KBM-7 (cell line): ENCODE measurements around the gene NIPBL.
"Not testable (repeated sequence)": the region's sequence is repeated elsewhere in the genome, so short reads cannot be mapped to it uniquely, and the experiment has no call there.

Experiments used
- DNase-seq: peaks from one replicate; pipeline ENCODE4 v3.0.0-alpha.2; 2015
- in situ Hi-C: fragments of 300-500 bp; cut with MboI; formaldehyde crosslinking; loops from 2 replicates; pipeline ENCODE4 v1.14.3; 2020; ENCODE audit warnings: low sequenced_read_pairs, low pct_unique_long_range_greater_than_20kb, mixed read lengths

Gene NIPBL

DNA sequence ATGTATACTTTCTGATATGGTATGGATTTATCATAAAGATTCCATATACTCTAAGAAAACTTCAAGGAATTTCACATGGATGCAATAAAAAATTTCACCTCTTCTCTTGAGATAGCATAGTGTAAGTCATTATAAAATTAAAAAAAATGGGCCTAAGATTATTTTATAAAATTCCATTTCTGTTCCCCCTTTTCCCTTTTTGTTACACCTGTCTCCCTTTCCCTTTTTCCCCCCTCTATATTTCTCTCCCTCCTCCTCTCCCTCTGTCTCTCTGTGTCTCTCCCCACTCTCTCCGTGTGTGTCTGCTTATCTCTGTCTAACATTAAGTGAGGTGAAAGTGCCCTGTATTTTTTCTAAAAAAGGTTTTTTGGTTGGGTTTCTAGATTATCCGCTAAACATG, 180.2 kb downstream of the NIPBL start:
- no peak for DNase-seq
- in situ Hi-C loops: no loop called here

DNA sequence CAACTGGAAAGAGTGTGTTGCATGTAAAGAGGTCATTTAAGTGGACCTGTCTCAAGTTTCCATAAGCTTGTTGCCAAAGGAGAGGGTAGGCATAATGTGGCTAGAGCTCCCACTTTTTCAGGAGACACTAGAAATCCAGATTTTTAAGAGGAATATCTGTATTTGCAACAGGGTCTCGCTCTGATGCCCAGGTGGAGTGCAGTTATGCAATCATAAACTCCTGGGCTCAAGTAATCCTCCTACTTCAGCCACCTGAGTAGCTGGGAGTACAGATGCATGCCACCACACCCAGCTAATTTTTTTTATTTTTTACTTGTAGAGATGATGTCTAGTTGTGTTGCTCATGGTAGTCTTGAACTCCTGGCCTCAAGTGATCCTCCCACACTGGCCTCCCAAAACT, 183.5 kb downstream of the NIPBL start:
- in situ Hi-C loops: no loop called here
- DNase-seq: no peak

GRCh38 chr5:37063739-37064138, 187.2 kb downstream of the NIPBL start:
- in situ Hi-C loops: no loop called here
- no peak for DNase-seq

DNA sequence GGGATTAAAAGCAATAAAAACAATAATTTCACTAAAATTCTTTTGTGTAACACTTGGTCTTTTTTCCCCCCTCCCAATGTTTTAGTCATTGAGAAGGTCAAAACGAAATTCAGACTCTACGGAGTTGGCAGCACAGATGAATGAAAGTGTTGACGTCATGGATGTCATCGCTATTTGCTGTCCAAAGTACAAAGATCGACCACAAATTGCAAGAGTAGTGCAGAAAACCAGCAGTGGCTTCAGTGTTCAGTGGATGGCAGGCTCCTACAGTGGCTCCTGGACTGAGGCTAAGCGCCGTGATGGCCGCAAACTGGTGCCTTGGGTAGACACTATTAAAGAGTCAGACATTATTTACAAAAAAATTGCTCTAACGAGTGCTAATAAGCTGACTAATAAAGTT, 187.9 kb downstream of the NIPBL start:
- in situ Hi-C loops: no loop called here
- DNase-seq: no peak

DNA sequence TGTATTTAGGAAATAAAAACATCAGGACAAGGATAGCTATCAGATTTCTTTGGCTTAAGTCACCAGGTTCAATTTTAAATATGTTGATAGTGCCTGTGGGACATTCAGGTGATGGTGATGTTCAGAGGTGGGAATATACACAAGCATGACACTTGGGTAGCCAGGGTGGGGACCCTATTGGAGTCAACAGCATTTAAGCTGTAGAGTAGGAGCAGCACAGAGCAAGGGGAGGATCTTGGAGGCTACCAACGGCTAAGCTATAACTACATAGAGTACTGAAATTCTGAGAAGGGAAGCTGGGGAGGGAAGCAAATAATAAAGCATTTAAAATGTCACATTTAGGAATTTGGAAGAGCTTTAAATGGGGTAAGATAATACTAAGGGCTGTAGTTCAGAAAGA, 194.9 kb downstream of the NIPBL start:
- in situ Hi-C loops: no loop called here
- no peak for DNase-seq

GRCh38 chr5:37071901-37072581, 195.5 kb downstream of the NIPBL start:
- in situ Hi-C loops: no loop called here
- no peak for DNase-seq

GRCh38 chr5:37075399-37075950, 198.9 kb downstream of the NIPBL start:
- no peak for DNase-seq
- in situ Hi-C loops: no loop called here

DNA sequence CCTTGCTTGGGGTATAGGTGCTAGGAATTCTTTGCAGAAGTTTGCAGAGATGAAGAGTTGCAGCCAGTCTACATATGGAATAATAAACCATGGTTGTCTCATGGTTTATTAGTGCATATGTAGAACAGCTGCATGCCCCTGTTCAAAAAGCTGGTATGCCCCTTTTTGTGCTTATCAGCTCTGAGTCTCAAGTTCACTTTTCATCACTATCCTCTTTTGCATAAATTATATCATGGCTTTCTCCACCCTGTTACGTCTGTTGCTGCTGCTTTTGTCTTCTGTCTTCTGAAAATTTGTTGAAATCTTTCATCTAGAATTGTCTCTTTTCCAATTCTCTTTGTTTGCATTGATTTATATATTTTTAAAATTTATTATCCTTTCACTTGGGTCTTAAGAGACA, 200.6 kb downstream of the NIPBL start:
- in situ Hi-C loops: no loop called here
- no peak for DNase-seq

DNA sequence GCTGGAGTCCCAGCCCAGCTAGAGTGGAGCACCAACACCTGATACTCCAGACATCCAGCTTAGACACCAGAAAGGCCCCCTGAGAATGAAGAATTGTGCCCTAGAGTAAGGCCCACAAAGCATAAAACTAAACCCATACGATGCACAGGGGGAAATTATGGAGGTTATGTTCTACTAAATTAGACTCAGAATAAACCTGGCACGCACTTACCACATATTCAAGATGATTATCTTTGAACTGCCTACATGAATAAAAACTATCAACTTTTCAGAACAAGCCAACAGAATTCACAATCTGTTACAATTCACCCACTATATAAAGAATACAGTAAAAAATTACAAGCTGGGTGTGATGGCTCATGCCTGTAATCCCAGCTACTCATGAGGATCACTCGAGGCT, 204.1 kb downstream of the NIPBL start:
- no peak for DNase-seq
- in situ Hi-C loops: no loop called here

DNA sequence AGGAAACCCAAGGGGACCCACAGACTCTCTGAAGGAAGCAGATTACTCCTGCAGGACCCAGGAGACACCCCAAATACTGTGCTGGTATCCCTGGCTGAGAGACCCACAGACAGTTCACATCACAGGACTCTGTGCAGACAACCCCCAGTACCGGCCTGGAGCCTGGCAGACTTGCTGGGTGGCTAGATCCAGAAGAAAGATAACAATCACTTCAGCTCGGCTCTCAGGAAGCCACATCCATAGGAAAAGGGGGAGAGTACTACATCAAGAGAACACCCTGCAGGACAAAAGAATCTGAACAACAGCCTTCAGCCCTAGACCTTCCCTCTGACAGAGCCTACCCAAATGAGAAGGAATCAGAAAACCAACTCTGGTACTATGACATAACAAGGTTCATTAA, 206.4 kb downstream of the NIPBL start:
- DNase-seq, in situ Hi-C loops: not testable (repeated sequence)

- DNase-seq, in situ Hi-C loops: not testable (repeated sequence)
Measured at GRCh38 chr5:37086026-37086425, 209.5 kb downstream of the NIPBL start.

- in situ Hi-C loops: no loop called here
- DNase-seq: no peak
Measured at GRCh38 chr5:37086466-37087173, 210.1 kb downstream of the NIPBL start.

GRCh38 chr5:37088009-37088408, 211.4 kb downstream of the NIPBL start:
- no peak for DNase-seq
- in situ Hi-C loops: no loop called here

GRCh38 chr5:37090123-37090726, 213.7 kb downstream of the NIPBL start:
- DNase-seq: no peak
- in situ Hi-C loops: no loop called here

- in situ Hi-C loops: no loop called here
- no peak for DNase-seq
Measured at GRCh38 chr5:37090781-37091180, 214.2 kb downstream of the NIPBL start.

DNA sequence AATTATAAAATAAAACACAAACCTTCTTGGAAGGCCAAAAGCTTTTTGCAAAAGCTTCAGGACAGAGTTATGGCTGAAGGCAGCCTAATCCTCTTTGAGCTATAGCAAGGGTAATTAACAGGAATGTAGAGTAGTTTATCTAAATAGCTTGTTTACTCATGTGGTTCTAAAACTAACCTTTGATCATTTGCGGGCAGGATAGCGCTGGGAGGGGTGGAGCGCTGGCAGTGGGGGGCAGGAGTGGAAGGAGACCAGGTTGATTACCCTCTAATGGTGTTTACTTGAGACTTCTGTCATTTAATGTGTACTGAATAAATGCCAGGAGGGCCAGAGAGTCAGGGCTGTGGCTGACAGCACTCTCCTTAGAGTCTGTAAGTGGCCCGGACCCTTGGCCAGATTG, 217.2 kb downstream of the NIPBL start:
- DNase-seq, in situ Hi-C loops: not testable (repeated sequence)

DNA sequence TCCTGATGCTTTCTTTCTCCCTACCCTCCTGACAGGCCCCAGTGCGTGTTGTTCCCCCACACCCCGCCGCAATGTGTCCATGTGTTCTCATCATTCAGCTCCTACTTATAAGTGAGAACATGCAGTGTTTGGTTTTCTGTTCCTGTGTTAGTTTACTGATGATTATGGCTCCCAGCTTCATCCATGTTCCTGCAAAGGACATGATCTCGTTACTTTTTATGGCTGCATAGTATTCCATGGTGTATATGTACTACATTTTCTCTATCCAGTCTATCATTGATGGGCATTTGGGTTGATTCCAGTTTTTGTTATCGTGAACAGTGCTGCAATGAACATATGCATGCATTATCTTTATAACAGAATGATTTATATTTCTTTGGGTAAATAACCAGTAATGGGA, 222.7 kb downstream of the NIPBL start:
- DNase-seq, in situ Hi-C loops: not testable (repeated sequence)

- no peak for DNase-seq
- in situ Hi-C loops: no loop called here
Measured at GRCh38 chr5:37103302-37103701, 226.7 kb downstream of the NIPBL start.

GRCh38 chr5:37109338-37109737, 232.8 kb downstream of the NIPBL start:
- in situ Hi-C loops: no loop called here
- DNase-seq: no peak

DNA sequence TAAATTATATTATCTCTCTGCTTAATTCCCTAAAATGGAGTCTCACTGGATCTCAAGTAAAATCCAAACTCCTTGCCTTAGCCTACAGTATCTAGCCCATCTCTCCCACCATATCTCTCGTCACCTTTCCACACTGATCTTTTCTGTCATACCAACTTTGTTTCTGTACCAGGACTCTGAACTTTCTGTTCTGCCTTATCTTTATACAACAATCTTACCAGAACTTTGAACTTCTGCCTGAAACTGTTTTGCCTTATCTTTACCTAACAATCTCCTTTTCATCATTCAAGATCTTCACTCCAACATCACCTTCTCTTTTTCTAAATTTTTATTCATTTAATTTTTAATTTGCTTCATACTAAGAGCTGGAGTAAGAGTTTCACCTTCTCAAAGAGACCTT, 233.6 kb downstream of the NIPBL start:
- in situ Hi-C loops: no loop called here
- DNase-seq: no peak
